CD1c-positive myeloid dendritic cell (primary cell): ENCODE results near the gene FAM171A1.

Source experiments
- DNase-seq: peaks from one replicate; pipeline ENCODE4 v3.0.0-alpha.2; 2016; ENCODE audit errors: extremely low spot score

The FAM171A1 gene

DNA sequence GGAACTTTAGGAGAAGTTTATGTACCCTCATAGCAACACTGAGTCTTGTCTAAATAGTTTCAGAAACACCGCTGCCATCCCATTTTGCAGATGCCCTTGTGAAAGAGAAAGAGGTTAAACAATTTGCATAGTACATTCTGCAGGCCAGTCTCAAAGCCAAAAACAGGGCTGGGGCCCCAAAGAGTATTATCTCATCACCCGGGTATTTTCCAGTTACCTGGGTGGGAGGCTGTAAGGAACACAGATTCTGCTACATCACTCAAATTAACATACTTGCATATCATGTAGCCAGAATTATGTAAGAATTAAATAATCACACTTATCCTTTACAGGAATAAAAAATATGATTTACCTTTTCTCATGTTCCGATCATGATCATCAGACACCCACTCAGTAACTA is 3.1 kb upstream of the FAM171A1 start:
- DNase-seq: no peak

- no peak for DNase-seq
Observed at GRCh38 chr10:15373199-15373598, 2.1 kb upstream of the FAM171A1 start.

DNA sequence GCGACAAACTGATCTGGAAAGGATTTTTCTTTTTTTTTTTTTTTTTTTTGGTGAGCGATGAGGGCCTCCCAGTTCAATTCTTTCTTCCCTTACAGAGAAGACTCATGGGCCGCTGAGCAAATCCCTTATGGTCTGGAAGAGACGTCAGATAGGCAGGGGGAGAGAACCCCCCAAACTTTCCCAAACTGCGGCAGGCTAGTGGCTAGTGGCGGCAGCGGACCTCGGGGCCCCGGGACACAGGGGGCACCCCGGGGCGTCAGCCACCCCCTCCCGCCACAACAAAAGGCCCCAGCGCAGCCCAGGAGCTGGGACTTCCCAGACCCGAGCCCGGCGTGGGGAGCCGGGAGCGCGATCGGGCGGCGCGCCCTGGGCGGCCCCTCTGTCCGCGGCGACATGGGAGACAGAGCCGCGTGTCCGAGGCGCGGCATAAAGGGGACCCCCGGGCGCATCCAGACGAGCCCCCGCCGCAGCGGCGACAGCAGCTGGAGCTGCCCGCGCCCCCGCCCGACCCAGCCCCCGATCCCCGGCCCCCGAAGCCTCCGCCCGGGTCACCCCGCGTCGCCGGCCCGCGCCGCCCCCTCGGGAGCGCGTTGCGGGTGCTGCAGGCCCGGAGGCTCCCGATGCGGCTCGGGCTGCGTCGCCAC is 755 bp downstream of the FAM171A1 start:
- DNase-seq: no peak

DNA sequence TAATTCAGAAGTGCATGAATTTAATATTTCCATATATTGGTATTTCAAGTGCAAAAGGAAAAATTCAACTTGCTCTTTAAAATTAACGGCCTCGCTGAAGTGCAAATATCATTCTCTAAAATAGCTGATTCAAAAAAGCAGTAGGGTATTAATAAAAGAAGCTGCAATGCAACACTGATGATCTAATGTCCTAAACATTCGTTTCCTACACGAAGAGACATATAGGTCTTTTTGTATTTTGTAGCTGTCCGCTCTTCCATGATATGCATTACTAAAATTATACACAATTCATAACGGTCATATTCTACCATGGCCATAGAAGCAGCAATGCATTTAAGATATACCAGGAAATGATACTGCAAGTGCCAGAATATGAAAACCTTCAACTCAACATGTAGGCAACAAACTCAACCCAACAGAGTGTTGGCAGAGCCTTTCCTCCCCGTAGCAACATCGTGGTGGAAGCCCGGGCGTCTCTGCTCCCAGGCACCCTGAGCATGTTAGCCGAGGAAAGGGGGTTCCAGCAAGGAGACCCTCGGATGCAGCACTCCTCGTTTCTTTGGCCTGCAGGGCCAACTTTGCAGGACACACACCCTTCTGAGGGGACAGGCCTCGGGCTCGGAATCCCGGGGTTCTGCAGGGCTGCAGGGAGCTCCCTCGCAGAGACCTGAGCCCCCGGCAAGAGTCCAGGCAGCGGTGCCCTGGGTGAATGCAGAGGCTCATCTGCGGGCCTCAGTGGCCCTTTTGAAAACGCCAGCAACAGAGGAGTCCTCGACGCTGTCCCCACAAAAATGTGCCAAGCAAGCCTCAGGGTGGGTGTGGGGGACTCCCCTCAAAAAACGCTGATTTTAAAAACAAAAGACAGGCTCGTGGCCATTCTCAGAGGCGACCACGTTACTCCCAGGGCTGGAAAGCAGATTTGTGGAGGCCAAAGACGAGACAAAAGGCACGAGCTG is 1.6 kb downstream of the FAM171A1 start:
- no peak for DNase-seq

DNA sequence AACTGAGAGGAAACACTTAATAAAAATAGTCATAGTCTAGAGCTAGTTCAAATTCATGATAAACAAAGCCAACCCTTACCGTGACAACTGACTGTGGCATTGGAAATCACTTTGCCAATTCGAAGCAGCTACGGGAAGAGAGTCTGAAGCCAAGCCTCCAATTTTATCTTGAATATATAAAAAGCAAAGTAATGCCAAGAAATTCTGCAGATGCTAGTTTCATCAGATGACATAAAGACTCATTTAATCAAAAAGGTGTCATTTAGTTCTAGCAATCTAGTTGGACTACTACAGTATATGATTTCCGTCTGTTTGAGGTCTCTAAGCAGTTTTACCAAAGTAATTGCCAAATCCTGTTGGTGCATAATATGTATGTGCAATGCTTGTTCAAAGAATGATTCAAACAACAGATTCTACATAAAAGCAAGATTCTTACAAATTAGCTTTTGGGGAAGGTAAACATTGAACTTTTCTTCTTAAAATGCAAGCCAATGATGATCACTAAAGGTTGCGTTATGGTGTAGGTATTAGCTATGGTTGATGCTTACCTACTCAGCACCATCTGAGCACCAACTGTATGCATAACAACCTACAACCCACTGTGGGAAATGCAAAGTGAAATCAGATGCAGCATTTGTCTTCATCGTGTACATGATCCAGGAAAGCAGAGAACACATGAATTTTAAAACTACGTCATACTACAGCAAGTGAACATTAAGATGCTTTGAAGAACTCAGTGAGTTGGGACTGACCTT is 2.8 kb downstream of the FAM171A1 start:
- DNase-seq: no peak

- DNase-seq: no peak
Observed at GRCh38 chr10:15367296-15368085, 3.6 kb downstream of the FAM171A1 start.

GRCh38 chr10:15365692-15366091 is 5.4 kb downstream of the FAM171A1 start:
- no peak for DNase-seq

DNA sequence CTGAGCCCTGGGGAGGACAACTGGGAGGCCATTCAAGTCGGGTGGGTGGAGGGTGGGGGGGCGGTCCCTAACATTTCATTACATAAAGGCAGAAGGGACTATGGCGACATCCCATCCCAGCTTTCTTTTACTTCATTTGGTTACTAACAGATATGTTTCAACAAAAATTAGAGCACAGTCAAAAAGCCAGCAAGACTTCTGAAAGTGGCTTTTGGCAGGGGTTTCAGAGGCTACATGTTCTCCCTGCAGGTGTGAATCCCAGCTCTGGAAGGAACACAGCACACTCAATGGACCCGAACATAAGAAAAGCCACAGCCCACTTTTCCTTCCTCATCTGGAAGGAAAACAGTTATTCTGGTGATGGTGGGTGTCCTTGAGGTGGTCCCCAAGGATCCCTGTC is 7.1 kb downstream of the FAM171A1 start:
- no peak for DNase-seq

DNA sequence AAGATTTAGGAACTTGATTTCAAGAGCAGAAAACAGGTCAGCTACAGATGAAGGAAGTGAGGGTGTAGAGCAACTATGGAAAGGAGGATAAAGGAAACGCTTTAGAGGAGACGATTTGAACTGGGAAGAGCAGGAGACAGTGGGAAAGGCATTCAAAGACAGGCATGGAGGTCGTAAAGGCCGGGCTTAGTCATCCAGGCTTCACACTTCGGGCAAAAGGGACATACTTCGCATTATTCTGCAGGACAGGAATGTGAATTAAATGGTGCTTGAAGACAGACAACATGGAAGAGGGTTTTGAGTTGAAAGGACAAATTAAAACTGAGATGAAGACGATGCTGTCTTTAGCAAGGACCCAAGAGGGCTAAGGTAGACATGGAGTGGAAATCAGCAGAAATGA is 8.1 kb downstream of the FAM171A1 start:
- DNase-seq: no peak

DNA sequence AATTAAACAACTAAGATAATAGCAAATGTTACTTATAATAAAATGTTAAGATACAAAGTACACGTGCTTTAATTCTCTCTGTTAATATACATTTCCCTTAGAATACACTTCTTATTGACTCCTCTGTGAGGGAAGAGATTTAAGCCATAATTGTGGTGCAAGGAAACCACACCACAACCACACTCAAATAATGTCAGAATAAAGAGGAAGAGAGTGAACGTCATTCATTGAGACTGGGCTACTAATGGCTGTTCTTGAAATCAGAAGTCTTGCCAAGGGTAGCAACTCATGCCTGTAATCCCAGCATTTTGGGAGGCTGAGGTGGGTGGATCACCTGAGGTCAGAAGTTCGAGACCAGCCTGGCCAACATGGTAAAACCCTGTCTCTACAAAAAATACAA is 10.0 kb downstream of the FAM171A1 start:
- no peak for DNase-seq

DNA sequence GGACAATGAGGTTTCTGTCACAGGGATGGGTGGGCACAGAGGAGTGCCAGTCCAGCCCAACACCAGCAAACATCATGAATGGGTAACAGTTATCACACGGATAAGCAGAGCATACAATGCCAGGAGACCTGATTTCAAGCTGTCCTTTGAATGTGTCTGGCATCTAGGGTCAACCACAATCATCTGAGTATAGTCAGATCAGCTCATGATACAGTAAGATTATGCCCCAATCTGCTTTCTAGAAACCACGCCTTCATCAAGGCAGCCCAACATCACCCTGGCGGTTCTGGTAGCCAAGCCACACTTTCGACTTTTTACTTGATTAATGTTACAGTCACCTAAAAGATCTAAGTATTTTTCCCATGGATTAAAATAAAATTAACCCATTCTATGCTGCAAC is 10.5 kb downstream of the FAM171A1 start:
- DNase-seq: no peak

GRCh38 chr10:15353471-15354017 is 17.5 kb downstream of the FAM171A1 start:
- no peak for DNase-seq

DNA sequence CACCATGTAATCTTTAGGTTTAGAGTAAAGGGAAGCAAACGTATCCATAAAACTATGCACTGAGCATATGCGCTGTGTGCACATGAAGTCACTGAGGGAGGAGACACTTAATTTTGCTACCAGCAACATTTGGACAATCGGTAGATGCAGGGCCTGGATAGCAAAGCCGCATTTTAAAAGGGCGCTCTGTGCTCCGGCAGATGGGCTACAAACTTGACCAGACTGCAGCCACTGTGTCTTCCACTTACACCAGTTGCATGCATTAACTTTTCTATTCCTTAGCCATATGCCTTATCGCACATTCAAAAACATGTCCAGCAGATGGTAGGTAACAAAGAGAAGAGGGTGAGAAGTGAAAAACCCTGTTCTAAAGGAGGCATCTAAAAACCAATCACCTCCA is 18.3 kb downstream of the FAM171A1 start:
- DNase-seq: no peak

DNA sequence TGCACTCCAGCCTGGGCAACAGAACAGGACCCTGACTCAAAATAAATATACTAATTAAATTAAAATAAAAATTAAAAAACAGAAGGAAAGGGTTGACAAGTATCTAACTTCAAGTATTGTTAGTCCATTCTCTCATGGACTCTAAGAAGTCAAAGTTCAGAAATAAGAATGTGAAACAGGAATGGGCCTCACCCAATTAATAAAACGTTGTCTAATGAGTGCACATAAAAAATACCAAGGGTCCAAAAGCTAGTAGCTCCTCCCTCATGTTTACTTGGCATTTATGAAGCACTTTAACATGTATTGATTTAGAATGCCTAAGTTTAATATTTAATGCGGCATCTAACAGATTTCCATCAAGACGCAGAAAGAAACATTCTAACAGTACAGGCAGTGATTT is 18.9 kb downstream of the FAM171A1 start:
- DNase-seq: no peak

DNA sequence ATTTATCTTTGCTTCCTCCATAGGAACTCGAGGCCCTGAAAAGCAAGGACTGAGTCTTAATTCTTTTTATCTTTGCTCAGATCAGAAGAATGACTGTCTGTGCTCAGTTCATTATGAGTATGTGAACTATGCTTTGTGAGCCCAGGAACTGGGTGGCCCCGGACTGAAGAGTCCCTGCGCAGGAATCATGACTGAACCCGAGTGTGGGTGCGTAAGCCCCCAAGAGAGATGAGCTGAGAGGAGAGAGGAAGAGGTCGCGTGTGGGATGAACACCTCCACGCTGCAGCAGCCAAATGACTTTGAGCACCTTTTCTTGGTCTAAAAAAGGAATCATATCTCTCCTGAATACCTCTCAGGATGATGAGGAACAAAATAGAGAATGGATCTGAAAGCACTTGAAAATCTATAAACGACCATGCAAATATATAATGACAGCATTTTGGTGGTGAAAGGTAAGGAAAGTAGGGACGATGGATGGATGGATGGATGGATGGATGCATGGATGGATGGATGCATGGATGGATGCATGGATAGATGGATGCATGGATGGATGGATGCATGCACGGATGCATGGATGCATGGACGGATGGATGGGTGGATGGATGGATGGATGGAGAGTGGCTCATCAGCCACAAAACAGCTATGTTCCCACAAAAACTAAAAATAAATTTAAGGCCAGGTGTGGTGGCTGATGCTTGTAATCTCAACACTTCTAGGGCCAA is 19.8 kb downstream of the FAM171A1 start:
- DNase-seq: no peak

DNA sequence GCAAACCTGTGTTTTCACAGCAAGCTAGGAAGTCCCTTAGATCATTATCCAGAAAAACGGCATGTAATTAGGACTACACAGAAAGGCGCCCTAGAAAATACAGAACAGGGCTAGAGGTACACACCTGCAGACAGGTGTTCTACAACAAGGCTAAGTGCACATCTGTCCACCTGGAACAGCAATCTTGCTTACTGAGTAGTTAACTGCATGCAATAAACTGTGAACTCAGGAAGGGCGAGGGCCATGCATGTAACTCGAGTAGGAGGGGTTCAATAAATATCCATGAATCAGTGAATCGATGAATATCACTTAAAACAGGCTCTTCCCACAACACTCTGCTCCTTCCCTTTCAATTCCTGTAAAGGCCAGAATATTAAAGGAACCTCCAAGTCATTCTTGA is 22.0 kb downstream of the FAM171A1 start:
- DNase-seq: no peak

GRCh38 chr10:15348579-15348978 is 22.5 kb downstream of the FAM171A1 start:
- no peak for DNase-seq

- no peak for DNase-seq
Observed at GRCh38 chr10:15347150-15347549, 23.9 kb downstream of the FAM171A1 start.

- DNase-seq: no peak
Observed at GRCh38 chr10:15346440-15347141, 24.5 kb downstream of the FAM171A1 start.

DNA sequence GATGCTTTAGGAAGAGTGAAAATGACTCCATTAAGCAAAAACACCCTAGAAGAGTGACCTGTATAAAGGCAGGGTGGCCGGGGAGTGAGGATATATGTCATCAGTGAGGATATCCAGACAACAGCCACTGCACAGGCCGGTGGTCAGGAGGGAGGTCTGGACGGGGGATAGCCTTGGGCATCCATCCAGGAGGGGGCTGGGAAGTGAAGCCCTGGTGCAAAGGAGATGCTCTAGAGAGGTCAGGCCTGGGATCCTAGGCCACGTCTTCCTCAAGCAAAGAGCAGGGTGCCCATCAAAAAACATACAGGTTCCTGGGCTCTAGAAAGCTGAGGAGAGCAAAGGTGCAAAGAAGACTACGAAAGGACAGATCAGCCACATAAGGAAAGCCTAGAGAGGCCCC is 25.6 kb downstream of the FAM171A1 start:
- no peak for DNase-seq
